ENCODE measurements around the gene P3H2.

- no peak for TF ChIP-seq POLR2AphosphoS5 (IDR thresholded peaks at IDR 0.05; ENCODE audit: low read depth, low read length)
- TF ChIP-seq, protein P1, sequence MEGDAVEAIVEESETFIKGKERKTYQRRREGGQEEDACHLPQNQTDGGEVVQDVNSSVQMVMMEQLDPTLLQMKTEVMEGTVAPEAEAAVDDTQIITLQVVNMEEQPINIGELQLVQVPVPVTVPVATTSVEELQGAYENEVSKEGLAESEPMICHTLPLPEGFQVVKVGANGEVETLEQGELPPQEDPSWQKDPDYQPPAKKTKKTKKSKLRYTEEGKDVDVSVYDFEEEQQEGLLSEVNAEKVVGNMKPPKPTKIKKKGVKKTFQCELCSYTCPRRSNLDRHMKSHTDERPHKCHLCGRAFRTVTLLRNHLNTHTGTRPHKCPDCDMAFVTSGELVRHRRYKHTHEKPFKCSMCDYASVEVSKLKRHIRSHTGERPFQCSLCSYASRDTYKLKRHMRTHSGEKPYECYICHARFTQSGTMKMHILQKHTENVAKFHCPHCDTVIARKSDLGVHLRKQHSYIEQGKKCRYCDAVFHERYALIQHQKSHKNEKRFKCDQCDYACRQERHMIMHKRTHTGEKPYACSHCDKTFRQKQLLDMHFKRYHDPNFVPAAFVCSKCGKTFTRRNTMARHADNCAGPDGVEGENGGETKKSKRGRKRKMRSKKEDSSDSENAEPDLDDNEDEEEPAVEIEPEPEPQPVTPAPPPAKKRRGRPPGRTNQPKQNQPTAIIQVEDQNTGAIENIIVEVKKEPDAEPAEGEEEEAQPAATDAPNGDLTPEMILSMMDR (IDR thresholded peaks at IDR 0.05), result no peak
These were observed 21.3 kb upstream of the P3H2 start for GRCh38 chr3:190142041-190142440.

All from Panc1 (cell line).